Pons (tissue), 1 donor: Measurements from ENCODE around the gene FAM186B.
"Not testable (repeated sequence)": the region's sequence is repeated elsewhere in the genome, so short reads cannot be mapped to it uniquely, and the experiment has no call there.

ENCODE experiments used
- DNase-seq: peaks from one replicate; pipeline ENCODE4 v3.0.0-alpha.2; 2016; ENCODE audit warnings: low spot score

The FAM186B gene

GRCh38 chr12:49633703-49634345 lies 28.4 kb upstream of the FAM186B start:
- DNase-seq, result no peak

GRCh38 chr12:49632986-49633702 lies 27.7 kb upstream of the FAM186B start:
- no peak for DNase-seq

GRCh38 chr12:49632401-49632800 lies 27.0 kb upstream of the FAM186B start:
- no peak for DNase-seq

- no peak for DNase-seq
Measured at GRCh38 chr12:49631336-49631907, 26.0 kb upstream of the FAM186B start.

GRCh38 chr12:49627752-49628360 lies 22.4 kb upstream of the FAM186B start:
- DNase-seq, result no peak

- DNase-seq, result no peak
Measured at GRCh38 chr12:49626836-49627235, 21.4 kb upstream of the FAM186B start.

- no peak for DNase-seq
Measured at GRCh38 chr12:49626169-49626835, 20.9 kb upstream of the FAM186B start.

- no peak for DNase-seq
Measured at GRCh38 chr12:49624921-49625577, 19.6 kb upstream of the FAM186B start.

- peak; percentile 83 for DNase-seq
Measured at GRCh38 chr12:49623142-49623904, 17.9 kb upstream of the FAM186B start, which contains the start of gene PRPF40B. PRPF40B (plus strand) TSS chr12:49623561; CDS start chr12:49623591, 30 bp downstream.

GRCh38 chr12:49622501-49623141 lies 17.2 kb upstream of the FAM186B start:
- DNase-seq, result no peak

- no peak for DNase-seq
Measured at GRCh38 chr12:49621651-49622500, 16.4 kb upstream of the FAM186B start.

GRCh38 chr12:49619286-49619685 lies 13.8 kb upstream of the FAM186B start:
- DNase-seq, result no peak

GRCh38 chr12:49618576-49618975 lies 13.1 kb upstream of the FAM186B start:
- DNase-seq, result no peak

- no peak for DNase-seq
Measured at GRCh38 chr12:49616533-49617219, 11.2 kb upstream of the FAM186B start.

GRCh38 chr12:49615725-49616124 lies 10.3 kb upstream of the FAM186B start:
- DNase-seq, result no peak

- no peak for DNase-seq
Measured at GRCh38 chr12:49612210-49612609, 6.8 kb upstream of the FAM186B start.

- not testable (repeated sequence) for DNase-seq
Measured at GRCh38 chr12:49610785-49611184, 5.3 kb upstream of the FAM186B start.

GRCh38 chr12:49609875-49610154 lies 4.4 kb upstream of the FAM186B start:
- DNase-seq, result no peak
